GM21423 (cell line): ENCODE results near the gene SLC52A1.
A peak's percentile ranks its signal among the peaks of the same experiment; 100 is the strongest.
"Not testable (repeated sequence)": the region's sequence is repeated elsewhere in the genome, so short reads cannot be mapped to it uniquely, and the experiment has no call there.

Experiments used
- ATAC-seq: cut with Tn5 transposase; IDR thresholded peaks from one replicate; pipeline ENCODE4 v1.9.1; 2021; ENCODE audit warnings: mild to moderate bottlenecking, moderate library complexity; ENCODE audit not compliant: unreplicated experiment

The SLC52A1 gene

GRCh38 chr17:5031365-5032082, 3.7 kb downstream of the SLC52A1 start:
- peak; percentile 69 for ATAC-seq

GRCh38 chr17:5030168-5030567, 5.1 kb downstream of the SLC52A1 start:
- ATAC-seq: not testable (repeated sequence)

- ATAC-seq: no peak
Measured at GRCh38 chr17:5027916-5028315, 7.3 kb downstream of the SLC52A1 start.

- ATAC-seq: no peak
Measured at GRCh38 chr17:5027299-5027698, 7.9 kb downstream of the SLC52A1 start.

- ATAC-seq: no peak
Measured at GRCh38 chr17:5024604-5025003, 10.6 kb downstream of the SLC52A1 start.

GRCh38 chr17:5023588-5024147, 11.6 kb downstream of the SLC52A1 start:
- ATAC-seq: no peak

GRCh38 chr17:5022171-5022711, 13.0 kb downstream of the SLC52A1 start:
- ATAC-seq: no peak

- ATAC-seq: no peak
Measured at GRCh38 chr17:5020502-5021023, 14.7 kb downstream of the SLC52A1 start.

- no peak for ATAC-seq
Measured at GRCh38 chr17:5019475-5019956, 15.7 kb downstream of the SLC52A1 start.

GRCh38 chr17:5014357-5014756, 20.9 kb downstream of the SLC52A1 start:
- no peak for ATAC-seq

- no peak for ATAC-seq
Measured at GRCh38 chr17:5011928-5012327, 23.3 kb downstream of the SLC52A1 start.

- ATAC-seq: no peak
Measured at GRCh38 chr17:5003214-5003867, 31.9 kb downstream of the SLC52A1 start.

GRCh38 chr17:5002121-5002788, 33.0 kb downstream of the SLC52A1 start:
- no peak for ATAC-seq

GRCh38 chr17:5000237-5000639, 35.0 kb downstream of the SLC52A1 start:
- ATAC-seq: no peak

GRCh38 chr17:4999430-5000093, 35.7 kb downstream of the SLC52A1 start:
- no peak for ATAC-seq

GRCh38 chr17:4998732-4999429, 36.3 kb downstream of the SLC52A1 start:
- no peak for ATAC-seq

GRCh38 chr17:4998027-4998731, 37.0 kb downstream of the SLC52A1 start:
- peak; percentile 2 for ATAC-seq

- ATAC-seq: peak; percentile 84
Measured at GRCh38 chr17:4997302-4998026, 37.8 kb downstream of the SLC52A1 start, which contains the start of the genes INCA1 and KIF1C. TSS of gene INCA1 (minus strand) at chr17:4997522. CDS start at chr17:4994437, 3,085 bp downstream. TSS of gene KIF1C (plus strand) at chr17:4997950. CDS start at chr17:5000247, 2,297 bp downstream.
